HG03432 (cell line): Measurements from ENCODE around the gene NKX2-3.

Experiments
- ATAC-seq: cut with Tn5 transposase; IDR thresholded peaks from one replicate; pipeline ENCODE4 v1.9.1; 2021; ENCODE audit warnings: mild to moderate bottlenecking, moderate library complexity; ENCODE audit not compliant: unreplicated experiment

The NKX2-3 gene

GRCh38 chr10:99573790-99574189, 41.0 kb downstream of the NKX2-3 start:
- no peak for ATAC-seq

GRCh38 chr10:99579971-99580370, 47.2 kb downstream of the NKX2-3 start:
- ATAC-seq = no peak

GRCh38 chr10:99582255-99582770, 49.6 kb downstream of the NKX2-3 start:
- ATAC-seq = no peak

- no peak for ATAC-seq
Observed at GRCh38 chr10:99583687-99584086, 50.9 kb downstream of the NKX2-3 start.
